LNCaP clone FGC (cell line): ENCODE measurements around the gene KCNQ1.

Source experiments
- DNase-seq: peaks from one replicate; pipeline ENCODE4 v3.0.0-alpha.2; 2011; ENCODE audit warnings: low read depth
- H3K4me3 ChIP-seq: 2 replicates; pipeline ENCODE4 v1.5.1; 2011; ENCODE audit warnings: mild to moderate bottlenecking, low read depth, low read length, control low read depth
- TF ChIP-seq, protein P1 (sequence below): IDR thresholded peaks from 2 replicates; pipeline ENCODE4 v1.5.1; 2012; ENCODE audit warnings: mild to moderate bottlenecking; ENCODE audit not compliant: control insufficient read depth, insufficient read depth; ENCODE audit errors: extremely low read depth

Gene KCNQ1

DNA sequence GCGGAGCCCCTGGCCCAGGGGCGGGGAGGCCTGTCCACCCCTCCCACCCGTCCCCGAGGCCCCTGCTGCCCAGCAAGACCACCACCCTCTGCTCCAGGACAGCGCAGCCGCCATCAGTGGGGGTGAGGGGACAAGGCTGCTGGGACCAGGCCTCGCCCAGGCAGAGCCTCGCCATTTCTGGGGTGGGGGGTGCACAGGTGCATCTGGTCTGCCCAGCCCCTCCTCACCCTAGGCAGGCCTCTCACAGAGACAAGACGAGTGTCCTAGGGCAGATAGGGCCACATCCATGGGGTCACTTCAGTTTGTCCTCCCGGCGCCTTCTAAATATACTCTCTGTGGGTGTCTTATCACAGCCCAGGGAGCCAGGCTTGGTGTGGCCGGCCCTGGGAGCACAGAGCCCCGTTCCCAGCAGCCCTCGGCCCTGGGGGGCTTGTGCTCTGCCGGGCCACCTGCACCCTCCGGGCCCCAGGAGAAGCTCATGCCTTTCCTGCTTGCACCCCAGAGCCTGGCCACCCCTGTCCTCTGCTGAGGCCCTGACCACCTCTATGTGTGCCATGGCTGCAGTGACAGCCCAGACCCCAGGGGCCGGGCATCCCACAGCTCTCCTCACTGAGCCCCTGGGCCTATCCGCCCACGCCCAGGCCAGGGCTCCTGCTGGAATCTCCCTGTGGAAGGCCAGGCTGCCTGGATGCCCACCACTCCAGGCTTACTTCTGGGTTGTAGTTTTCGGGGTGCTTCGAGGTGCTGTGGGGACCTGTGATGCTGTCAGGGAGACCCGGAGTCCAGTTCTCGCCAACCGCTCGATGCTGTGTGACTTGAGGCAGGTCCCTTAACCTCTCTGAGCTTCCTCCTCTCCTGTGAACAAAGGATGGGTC is 70.8 kb downstream of the KCNQ1 start:
- DNase-seq = no peak
- TF ChIP-seq, protein P1, sequence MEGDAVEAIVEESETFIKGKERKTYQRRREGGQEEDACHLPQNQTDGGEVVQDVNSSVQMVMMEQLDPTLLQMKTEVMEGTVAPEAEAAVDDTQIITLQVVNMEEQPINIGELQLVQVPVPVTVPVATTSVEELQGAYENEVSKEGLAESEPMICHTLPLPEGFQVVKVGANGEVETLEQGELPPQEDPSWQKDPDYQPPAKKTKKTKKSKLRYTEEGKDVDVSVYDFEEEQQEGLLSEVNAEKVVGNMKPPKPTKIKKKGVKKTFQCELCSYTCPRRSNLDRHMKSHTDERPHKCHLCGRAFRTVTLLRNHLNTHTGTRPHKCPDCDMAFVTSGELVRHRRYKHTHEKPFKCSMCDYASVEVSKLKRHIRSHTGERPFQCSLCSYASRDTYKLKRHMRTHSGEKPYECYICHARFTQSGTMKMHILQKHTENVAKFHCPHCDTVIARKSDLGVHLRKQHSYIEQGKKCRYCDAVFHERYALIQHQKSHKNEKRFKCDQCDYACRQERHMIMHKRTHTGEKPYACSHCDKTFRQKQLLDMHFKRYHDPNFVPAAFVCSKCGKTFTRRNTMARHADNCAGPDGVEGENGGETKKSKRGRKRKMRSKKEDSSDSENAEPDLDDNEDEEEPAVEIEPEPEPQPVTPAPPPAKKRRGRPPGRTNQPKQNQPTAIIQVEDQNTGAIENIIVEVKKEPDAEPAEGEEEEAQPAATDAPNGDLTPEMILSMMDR = no peak
- H3K4me3 ChIP-seq = no peak overlapping the region

DNA sequence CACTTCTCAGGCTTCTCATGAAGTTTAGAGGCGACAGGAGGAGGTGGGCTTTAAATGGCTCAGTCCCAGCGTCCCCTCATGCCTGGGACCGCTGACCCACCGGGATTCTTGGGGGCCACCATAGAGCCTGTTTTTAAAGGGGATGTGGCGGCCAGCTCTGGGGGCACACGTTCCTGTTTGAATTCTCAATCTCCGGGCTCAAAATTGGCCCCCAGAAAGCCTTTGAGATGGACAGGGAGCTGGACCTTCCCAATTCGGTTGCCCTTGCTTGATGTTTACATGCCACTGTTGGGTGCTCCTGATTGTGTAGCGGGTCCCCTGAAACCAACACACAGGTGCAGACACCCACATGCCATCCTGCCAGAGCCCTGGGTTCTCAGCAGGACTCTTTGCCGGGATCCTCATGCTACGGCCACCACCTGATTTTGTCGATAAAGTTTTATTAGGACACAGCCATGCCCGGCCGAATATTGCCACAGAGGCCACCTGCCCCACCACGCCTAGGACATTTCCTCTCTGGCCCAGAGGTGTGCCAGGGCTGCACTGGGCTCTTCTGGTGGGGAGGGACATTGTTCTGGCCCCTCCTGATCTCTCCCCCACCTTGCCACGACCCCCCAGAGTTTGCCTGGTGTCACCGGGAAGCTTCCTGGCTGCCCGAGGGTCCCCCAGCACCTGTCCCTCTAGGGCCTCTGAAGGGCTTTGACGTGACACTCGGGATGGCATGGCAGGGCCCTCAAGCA is 71.6 kb downstream of the KCNQ1 start:
- H3K4me3 ChIP-seq = no peak overlapping the region
- TF ChIP-seq, protein P1 = no peak
- DNase-seq = no peak

DNA sequence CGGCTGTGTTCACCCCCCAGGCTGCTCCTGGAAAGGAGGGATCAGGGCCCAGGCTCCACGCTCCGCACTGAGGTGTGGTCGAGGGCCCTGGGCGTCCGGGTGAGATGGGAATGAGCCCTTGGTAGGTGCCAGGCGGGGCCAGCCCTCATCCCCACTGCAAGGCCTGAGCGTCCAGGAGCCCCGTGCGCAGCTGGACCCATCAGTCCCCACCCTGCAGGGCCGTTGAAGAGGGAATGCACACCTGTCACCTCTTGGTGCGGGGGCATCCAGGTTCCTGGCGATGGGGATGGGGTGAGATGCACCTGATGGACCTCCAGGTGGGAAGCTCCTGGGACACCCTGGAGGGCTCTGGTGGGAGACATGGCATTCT is 72.2 kb downstream of the KCNQ1 start:
- no peak overlapping the region for H3K4me3 ChIP-seq
- no peak for DNase-seq
- TF ChIP-seq, protein P1 = no peak

DNA sequence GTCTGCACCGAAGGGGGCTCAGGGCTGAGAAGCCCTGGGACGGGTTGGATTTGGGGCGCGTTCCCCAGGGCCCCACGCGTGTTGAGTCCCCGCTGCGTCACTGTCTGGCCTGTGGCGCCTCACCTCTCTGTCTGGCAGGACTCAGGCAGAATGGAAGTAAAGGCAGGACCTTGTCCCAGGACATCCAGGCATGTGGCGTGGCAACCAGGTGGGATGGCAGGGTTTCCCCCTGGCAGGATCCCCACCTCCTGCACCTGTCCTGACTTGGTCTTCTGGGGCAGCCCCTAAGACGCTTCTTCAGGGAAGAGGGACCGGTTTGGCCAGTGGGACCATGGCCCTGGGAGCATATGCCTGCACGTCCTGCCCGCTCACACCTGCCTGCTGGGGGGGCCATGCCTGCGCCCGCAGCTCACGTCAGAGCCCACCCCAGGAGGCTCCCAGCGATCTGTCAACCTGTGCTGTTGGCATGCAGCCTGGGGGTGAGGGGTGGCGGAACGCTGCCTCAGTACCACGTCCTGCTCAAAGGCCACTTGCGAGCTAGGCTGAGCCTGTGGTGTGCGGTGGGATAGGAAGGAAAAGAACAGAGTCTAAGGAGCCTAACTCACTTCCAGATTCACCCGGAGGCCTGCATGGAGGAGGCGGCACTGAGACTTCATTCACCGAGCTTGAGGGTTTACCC is 72.7 kb downstream of the KCNQ1 start:
- DNase-seq = no peak
- no peak overlapping the region for H3K4me3 ChIP-seq
- TF ChIP-seq, protein P1 = no peak

DNA sequence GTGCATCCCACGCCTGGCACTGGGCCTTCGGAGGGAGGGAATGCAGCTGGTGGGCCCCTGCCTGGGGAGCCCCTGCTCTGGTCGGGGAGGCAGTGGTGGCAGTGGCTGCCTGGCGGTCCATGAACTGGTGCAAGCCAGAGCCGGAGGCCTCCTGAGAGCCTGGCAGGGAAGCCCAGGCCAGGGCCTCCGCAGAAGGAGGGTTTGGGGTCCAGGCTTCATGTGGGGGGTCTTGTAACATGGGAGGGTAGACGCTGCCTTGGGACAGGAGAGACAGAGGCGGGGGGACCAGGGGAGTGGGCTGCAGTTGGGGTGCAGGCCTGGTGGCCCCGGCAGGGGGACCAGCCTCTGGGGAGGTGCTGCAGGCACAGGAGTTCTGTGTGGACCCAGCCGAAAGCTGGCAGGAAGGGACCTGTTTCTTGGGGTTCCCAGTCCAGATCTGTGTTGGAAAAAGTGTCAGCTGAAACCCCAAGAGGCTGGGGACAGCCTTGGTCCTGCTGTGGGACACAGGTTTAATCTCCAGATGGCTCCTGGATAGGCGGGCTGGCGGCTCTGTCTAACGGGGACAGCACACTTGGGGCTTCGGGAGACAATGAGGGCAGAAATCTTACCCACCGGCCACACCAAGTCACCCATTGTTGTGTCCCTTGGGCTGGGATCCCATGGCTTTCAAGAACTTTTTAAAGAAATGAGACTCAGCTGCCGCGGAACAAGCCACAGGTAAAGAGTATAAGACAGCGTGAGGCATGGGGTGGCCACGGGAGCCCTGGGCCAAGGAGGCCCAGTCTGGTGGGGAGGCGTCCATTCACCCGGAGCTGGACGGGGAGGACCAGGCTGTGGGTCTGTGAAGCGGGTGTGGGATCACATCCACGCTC is 73.5 kb downstream of the KCNQ1 start:
- TF ChIP-seq, protein P1 = no peak
- H3K4me3 ChIP-seq = no peak overlapping the region
- no peak for DNase-seq

DNA sequence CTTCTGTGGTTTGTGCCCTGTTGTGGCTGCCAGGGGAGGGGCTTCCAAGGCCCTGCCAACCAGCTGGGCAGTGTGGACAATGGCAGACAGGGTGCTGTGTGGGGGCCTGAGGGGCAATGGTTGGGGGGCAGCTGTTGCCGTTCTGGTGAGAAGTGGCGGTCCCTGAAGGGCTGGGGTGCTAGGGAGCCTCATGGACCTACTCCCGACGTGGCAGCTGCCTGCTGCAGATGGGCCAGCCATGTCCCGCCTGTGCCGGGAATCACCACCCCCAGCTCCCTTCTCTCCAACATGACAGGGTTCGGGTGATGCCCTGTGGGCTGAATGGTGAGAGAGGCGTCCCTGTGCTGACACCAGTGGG is 74.2 kb downstream of the KCNQ1 start:
- no peak overlapping the region for H3K4me3 ChIP-seq
- TF ChIP-seq, protein P1 = no peak
- DNase-seq = no peak
